ENCODE results near the gene RGS16.

- TF ChIP-seq CTCF (IDR thresholded peaks at IDR 0.05) (no peak), POLR2A (IDR thresholded peaks at IDR 0.05) (no peak), POLR2AphosphoS5 (IDR thresholded peaks at IDR 0.05) (no peak), EP300 (IDR thresholded peaks at IDR 0.05) (no peak)
Observed at GRCh38 chr1:182624577-182624976, 20.4 kb upstream of the RGS16 start.

All from stomach (tissue), 4 donors.